Effector CD8-positive, alpha-beta T cell (primary cell): ENCODE data around the gene ASB1.

Experiments
- DNase-seq: peaks from one replicate; lab custom pipeline; 2025; lab: John Stamatoyannopoulos, UW
- total RNA-seq, 4 experiments: gene quantifications; one replicate each; lab custom pipeline; 2026; lab: John Stamatoyannopoulos, UW

Gene ASB1, protein sequence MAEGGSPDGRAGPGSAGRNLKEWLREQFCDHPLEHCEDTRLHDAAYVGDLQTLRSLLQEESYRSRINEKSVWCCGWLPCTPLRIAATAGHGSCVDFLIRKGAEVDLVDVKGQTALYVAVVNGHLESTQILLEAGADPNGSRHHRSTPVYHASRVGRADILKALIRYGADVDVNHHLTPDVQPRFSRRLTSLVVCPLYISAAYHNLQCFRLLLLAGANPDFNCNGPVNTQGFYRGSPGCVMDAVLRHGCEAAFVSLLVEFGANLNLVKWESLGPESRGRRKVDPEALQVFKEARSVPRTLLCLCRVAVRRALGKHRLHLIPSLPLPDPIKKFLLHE
- 58.8 to 98.6 (median 64.9) reads per million in 4 experiments for total RNA-seq

DNA sequence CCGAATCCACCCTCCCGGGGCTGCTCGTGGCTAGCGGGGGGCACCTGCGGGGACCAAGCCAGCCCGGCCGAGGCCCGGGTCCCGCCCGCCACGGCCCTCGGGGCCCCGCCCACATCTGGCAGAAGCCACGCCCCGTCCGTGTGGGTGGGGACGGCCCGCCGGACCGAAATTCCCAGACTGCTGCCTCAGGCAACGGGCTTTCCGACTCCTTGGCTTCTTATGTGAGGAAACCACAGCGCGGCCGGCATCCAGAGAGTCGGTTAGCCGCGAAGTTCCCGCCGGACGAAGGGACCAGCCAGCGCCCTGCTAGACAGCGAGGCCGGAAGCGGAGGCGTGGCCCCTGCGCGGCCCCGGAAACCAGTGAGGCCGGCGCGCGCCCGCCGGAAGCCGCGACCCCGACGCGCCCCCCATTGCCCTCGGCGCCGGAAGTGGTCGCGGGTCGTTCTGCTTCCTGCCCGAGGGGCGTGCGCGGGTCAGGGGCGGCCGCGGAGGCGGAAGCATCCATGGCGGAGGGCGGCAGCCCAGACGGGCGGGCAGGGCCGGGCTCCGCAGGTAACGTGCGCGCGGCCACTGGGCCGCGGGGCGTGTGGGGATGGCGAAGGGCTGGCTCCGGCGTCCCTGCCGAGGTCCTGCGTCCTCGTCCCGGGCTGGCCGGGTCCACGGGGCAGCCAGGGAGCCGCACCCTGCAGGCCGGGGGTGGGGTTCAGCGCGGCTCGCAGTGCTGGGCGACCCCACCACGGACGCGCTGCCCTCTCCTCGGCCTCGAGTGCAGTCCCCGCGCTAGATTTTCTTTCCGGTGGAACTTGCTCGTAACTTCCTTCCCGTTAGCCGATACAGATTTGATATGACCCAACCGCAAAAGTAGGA lies at the start of gene ASB1:
Gene ASB1, plus strand, starts transcription at position 360 of the 867 bp plus-strand sequence. Its CDS starts 144 bp downstream, at position 504.
- peak; percentile 80 for DNase-seq

DNA sequence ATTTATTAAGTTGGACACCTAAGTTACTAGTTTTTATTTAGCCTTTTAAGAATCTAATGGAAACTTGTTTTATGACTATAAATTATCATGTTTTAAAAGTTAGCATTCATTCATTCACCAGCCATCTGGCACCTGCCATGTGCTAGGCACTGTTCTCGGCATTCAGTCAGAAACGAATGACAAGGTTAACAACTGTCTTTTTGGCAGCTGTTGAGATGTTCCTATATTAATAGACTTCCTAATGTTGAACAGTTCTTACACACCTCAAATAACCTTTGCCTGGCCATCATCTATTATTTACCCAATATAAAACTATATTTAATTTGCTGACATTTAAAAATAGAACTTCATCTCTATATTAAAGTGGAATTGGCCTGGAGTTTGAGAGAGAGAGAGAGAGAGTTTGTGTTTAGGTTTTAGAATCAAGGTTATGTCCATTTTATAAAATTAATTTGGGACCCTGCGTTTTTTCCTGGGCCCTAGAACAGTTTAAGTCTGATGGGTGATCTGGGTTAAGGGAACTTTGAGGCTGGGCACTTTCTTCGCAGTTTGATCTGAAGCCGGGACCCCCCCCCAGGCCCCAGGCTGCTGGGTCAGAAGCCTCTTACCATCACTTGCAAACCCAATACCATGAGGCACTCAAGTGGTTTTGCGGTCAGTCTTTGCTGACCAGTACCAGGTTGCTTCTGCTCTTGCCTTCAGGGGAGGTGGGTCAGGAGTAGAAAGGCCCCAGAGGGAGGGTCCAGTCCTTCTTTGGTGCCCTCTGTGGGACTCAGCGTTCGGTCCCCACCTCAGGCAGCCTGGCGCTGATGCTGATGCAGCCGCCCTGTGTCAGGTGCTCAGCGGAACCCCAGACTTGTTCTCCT lies 48.3 kb upstream of the ASB1 start:
- no peak for DNase-seq

DNA sequence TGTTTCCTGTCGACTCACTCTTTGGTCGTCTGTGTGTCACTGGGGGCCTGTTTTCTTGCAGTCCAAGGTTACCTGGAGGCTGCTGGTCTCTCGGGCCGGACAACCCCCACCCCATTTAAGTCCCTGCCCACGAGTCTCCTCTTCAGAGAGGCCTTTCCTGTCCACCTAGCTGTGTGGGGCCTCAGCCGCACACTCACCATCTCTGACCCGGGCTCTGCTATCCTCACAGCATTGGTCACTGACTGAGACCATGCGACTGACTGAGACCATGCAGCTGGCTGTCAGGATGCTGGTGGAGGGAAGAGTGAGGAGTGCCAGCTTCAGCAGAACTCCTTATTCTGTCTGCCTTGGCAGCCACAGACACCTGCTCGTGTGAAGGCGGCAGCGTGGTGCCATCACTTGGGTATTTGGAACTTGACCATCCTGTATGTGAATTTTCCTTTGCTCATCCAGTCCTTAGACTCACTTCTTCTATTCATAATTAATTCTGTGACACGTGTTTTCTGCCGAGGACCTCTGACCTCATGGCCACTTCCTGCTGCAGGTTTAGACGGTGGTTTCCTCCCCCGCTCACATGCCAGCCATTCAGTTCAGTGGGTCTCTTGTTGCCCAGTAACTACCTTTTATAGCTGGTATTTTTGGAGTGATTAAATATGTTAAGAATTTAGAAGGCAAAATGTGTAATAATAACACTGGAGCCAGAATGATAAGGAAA lies 47.5 kb upstream of the ASB1 start:
- no peak for DNase-seq

DNA sequence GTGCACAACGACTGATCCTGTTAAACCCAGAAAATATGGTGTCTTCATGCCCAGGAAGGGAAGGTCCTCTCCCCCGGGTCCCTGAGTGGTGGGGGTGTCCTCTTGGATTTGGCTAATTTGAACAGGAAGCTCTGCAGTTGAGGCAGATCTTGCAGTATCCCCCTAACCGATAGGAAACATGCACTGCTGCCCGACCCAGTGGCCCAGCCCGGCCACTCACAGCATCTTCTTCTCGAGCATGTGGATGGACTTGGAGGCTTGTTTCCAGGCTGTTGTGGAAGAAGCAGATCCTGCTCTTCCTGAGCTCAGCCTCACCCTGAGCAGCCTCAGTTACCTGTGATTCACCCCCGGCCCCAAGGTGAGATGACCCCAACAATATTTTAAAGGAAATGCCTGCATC lies 46.4 kb upstream of the ASB1 start:
- no peak for DNase-seq

DNA sequence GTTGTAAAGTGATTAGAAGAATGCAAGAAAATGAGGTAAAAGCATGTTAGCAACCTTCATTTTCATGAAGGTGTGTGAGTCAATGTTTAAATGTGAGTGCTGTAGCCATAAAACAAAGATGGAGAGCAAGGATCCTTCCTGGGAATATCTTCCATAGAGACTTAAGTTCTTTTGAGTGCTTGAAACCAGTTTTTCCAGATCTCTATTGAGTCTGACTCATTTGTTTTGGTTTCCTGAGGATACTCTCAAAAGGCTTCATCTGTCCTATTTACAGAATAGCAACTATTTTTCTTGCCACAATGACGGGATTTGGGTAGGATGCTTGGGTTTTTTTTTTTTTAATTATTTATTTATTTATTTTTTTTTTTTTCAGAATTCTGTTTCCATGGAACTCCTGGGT lies 45.9 kb upstream of the ASB1 start:
- no peak for DNase-seq

DNA sequence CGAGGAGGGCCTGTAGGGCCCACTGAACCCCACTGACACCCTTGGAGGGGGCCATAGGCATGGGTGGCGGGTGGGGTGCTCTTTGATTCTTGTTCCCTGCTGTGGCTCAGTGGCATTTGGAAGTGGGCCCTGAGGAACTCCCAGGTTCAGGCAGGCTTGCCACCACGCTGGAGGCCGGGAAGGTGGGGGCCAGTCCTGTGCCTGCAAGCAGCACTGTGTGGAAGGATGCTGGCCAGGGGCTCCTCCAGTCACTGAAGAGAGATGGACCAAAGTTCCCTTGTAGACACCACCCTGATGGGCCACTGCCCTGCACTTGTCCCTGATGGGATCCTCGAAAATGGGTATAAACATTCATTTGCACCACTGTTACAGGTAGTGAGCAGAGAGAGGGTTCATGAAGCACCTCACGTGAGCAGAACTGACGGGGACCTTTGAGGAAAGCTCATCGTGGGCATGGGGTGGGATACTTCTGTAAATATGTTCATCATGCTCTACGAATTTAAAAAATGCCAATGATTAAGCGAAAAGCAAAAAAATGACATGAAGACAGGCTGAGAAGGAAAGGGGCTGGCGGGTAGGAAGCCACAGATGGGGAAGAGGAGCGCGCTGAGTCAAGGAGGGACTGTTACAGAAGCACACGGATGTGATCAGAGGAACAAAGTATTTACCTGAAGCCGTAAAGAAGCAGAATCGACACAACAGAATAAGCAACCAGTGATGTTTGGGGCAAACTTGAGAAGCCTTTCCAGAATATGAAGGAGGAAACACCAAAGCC lies 45.2 kb upstream of the ASB1 start:
- no peak for DNase-seq

DNA sequence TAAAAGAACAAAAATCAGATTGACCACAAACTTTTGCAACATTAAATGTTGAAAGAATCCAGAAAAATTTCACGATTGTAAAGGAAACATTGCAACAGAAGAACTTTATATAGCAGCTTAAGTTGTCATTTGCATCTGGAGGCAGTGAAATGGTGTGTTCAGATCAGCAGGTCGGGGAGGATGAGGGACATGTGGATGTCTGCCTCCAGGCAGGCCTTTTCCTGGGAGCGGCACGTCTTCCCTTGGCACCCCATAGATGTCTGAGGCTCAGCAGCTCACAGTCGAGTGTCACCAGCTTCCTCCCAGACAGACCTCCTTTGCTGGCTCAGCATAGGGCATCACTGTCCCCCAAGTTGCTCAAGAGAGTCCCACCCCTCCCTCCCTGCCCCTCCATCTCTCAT lies 44.3 kb upstream of the ASB1 start:
- DNase-seq = no peak

DNA sequence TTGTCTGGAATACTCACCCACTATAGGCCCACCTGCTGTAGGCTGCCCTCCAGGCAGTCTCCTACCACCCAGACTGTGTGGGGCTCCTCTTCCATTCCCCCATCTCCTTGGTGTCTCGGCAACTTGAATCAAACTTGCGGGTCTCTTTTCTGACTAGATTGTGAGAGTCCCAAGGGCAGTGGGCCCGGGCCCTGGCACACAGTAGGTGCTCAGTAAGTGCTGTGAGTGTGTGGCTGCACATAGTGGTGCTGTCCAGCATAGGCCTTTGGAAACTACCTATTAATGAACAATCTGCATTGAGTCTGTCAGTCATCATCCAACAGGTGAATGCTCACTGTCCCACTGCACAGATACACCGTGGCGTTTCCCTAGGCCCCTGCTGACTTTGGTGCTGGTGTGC lies 43.6 kb upstream of the ASB1 start:
- no peak for DNase-seq

DNA sequence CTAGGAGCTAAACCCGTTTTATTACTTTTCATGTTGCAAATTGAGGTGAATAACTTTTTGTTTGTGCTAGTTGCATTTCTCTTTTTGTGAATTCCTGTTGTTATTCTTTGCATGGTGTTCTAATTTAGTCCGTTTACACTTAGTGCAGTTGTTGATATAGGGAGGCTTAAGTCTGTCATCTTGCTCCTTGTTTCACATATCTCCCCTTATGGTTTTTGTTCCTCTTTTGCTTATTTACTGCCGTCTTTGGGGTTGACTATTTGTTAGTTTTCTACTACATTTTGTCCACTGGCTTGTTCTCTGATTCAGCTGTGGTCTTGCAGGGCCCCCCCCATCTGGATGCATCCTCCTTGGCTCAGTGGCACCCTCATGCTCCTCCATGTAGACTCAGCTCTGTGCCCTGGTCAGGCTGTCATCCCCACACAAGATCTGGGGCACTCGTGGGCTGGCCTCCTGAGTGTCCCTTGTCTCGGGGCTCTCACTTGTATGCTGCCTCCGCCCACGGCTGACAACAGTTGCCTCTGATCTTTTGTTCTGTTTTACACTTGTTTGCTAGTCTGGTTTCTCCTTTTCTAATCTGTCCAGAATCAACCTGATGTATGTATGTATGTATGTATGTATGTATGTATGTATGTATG lies 42.9 kb upstream of the ASB1 start:
- no peak for DNase-seq

DNA sequence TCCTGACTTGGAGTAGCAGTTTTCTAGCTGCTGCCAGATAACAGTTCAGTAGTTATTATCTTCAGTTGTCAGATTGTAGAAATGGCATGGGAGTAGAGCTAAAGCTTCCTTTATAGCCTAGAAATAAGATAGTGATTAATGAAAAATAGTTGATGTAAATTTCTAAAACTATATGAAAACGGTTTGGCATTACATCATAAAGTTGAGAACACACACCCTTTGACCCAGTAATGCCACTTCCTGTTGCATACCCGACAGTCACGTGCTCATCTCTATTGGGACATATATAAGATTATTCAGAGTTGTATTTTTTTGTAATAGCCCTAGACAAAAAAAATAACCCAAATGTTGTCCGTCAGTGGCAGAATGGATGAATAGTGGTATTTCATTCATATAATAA lies 39.4 kb upstream of the ASB1 start:
- DNase-seq = no peak

DNA sequence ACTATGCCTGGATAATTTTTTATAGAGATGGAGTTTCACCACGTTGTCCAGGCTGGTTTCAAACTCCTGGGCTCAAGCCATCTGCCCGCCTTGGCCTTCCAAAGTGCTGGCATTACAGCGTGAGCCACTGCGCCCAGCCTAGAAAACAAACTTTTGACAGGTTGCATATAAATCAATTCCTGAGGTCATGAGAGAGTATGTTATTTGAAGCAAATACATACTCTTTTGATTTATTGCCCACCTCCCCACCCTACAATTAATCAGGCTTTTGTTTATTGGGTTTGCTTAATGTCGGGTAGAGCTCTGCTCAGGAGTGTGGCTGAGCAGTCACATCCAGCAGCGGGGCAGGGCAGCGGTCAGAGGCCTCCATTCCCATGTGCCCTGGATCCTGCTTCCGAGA lies 37.9 kb upstream of the ASB1 start:
- no peak for DNase-seq

DNA sequence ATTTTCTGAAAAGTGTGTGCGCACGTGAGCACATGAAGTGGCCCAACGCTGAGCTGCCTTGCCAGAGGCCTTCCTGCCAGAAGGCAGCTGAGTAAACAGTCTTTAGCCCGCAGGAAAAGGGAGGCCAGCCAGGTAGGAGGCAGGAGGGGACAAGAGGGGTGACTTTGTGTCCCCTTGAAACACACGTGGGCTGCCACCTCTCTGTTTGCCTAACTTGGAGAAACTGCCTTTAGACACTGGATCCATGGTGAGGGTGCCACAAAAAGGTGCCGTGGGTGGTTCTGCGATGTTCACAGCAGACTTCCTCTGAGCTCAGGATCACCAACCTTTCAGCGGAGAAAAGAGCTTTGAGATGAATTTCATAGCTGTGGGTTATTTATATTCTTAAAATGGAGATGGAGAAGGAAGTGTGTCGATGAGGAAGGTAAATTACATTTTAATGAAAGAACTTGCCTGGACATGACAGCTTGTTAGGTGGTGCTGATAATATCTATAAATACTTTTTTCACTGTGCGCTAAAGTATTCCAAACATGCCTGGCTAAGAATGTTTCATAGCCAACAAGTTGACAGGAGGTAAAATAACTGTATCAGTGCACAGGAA lies 36.6 kb upstream of the ASB1 start:
- no peak for DNase-seq

DNA sequence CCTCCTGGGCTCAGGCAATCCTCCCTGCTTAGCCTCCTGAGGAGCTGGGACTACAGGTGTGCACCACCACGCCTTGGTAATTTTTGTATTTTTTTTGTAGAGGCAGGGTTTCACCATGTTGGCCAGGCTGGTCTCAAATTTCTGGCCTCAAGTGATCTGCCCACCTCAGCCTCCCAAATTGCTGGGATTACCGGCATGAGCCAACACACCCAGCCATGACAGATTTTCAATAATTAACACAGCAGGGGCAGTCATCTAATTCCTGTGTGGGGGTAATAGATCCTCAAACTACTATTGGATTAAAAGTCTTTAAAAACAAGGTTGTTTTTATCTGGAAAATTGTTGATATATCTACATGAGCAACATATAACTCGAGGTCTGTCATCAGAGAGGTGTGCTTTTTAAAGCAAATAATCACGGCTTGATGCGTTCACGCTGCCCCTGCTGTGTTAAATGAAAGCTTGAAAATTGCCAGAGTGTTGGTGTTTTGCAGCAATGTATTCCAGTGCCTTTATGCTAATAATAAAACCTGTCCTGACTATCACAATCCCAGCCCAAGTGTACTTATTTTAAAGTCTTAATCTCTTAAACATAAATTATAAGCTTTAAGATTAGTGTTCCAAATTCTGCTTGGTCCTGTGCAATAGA lies 35.6 kb upstream of the ASB1 start:
- no peak for DNase-seq

DNA sequence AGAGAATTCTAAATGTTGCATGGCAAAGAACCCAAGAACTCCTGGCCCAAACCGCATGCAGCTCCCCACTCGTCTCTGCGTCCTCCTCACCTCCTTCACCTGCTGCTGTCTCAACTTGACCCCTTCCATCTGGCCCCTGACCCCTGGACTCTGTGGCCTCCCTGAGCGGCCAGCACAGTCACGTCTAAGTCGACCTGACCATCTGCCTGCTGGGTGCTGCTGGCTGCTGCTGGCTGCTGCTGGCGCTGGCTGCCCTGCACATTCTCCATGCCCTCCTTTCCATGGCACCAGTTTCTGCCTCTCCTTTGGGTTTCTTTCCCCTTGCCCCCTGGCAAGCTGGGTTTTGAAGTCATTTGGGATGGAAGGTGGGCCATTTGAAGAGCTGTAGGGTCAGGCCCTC lies 30.1 kb upstream of the ASB1 start:
- DNase-seq = no peak

DNA sequence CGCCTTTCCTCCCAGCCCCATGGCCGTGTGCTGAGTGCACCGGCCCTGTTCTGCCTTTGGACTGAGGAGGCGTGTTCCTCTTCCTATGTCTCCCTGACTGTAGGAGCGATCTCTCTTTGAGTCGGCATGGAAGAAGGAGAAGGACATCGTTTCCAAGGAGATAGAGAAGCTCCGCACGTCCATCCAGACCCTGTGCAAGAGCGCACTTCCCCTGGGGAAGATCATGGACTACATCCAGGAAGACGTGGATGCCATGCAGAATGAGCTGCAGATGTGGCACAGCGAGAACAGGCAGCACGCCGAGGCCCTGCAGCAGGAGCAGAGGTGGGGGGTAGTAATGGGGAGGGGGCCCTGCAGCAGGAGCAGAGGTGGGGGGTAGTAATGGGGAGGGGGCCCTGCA lies 29.4 kb upstream of the ASB1 start:
- DNase-seq = no peak

DNA sequence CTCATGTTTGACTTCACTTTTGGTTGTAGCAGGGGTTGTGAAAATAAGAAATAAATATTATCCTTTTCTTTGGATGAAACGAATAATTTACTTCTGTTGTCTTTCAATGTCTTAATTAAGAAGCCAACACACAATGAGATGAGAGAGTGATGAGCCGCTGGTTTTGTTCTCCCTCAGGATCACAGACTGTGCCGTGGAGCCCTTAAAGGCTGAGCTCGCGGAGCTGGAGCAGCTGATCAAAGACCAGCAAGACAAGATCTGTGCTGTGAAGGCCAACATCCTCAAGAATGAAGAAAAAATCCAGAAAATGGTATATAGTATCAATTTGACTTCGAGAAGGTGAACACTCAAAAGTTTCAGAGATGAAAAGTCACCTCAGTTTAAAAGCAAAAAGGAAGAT lies 28.1 kb upstream of the ASB1 start:
- no peak for DNase-seq

DNA sequence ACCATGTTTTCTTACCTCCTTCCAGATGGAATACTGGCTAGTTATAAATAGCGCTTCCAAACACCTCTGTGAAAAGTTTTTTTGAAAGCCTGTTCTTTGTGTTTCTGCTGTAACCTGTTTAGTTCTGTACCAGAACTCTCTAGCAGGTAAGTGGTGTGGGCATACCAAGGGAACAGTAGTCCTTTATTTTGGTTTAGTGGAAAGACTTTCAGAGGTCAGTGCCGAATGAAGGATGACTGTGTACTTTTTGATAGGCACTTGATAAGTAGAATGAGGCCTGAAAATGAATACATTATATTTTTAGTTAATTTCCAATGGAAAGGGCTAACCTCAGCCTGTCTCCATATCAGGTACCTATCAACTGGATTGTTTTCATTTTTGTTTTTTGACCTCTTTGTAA lies 27.6 kb upstream of the ASB1 start:
- no peak for DNase-seq

DNA sequence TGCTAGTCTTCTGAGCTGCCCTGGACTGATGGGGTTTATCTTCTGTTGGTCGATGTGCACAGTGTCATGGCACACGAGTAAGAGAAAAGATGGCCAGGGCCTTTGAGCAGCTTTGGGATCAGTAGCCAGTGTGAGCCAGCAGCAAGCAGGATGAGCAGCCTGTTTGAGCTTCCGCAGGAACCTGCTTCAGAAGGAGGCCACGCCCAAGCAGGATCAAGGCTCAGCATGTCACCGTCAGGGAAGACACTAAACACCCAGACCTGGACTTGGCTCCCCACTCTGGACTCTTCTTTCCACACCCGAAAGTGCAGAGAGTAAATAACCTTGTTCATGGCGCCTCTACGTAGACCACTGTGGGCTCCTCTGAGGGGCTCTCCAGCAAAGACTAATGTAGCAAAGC lies 25.2 kb upstream of the ASB1 start:
- no peak for DNase-seq

DNA sequence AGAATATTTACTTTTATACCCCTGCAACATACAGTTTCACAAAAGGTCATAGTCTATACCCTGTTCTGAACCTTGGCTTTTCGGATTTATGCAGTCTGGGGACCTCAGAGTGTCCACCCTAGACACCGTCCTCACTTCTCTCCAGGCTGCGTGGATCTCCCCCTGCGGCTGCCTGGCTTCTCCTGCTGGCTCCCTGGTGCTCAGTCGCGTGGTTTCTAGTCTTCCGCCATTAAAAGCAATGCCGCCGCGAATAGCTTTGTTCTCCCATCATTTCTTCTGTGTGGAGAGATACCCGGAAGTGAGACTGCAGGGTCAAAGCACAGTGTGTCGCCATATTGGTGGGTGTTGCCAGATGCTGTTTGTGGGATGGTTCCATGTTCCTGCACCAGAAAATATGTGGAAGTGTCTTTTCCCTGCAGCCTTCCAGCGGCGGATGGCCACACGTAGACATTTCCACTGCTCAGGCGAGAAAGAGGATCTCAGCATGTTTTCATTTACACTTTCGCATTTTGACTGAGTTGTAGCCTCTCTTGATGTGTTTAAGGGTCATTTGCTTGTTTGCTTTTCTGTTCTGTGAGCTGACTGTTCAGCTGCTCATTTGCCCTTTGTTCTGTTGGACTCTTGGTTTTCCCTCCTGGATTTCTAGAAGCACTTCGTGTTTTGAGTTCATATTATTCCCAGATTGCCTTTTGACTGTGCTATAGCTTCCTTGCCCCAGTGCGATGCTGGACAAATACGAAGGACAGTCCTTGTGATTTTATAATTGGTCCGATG lies 22.9 kb upstream of the ASB1 start:
- no peak for DNase-seq
